Measurements from ENCODE around the gene HMGN1.

DNA sequence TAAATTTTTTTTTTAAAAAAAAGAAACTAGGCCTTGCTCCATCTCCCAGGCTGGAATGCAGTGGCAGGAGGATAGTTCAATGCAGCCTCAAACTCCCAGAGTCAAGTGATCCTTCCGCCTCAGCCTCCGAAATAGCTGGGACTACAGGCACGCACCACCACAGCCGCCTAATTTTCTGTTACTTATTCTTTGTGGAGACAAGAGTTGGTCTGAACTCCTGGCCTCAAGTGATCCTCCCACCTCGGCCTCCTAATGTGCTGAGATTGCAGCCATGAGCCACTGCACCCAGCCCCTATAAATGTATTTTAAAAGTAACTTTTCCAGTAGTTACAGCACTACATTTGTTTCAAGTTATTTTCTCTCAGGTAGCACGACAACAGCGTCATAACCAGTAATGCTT, 37.7 kb downstream of the HMGN1 start:
- TF ChIP-seq, protein P1, sequence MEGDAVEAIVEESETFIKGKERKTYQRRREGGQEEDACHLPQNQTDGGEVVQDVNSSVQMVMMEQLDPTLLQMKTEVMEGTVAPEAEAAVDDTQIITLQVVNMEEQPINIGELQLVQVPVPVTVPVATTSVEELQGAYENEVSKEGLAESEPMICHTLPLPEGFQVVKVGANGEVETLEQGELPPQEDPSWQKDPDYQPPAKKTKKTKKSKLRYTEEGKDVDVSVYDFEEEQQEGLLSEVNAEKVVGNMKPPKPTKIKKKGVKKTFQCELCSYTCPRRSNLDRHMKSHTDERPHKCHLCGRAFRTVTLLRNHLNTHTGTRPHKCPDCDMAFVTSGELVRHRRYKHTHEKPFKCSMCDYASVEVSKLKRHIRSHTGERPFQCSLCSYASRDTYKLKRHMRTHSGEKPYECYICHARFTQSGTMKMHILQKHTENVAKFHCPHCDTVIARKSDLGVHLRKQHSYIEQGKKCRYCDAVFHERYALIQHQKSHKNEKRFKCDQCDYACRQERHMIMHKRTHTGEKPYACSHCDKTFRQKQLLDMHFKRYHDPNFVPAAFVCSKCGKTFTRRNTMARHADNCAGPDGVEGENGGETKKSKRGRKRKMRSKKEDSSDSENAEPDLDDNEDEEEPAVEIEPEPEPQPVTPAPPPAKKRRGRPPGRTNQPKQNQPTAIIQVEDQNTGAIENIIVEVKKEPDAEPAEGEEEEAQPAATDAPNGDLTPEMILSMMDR (IDR thresholded peaks at IDR 0.05; ENCODE audit: poor library complexity, severe bottlenecking) = no peak
- TF ChIP-seq EZH2 (IDR thresholded peaks at IDR 0.05; ENCODE audit: borderline replicate concordance, insufficient read depth, low read length, poor library complexity, severe bottlenecking) (no peak), TAF1 (IDR thresholded peaks at IDR 0.05; ENCODE audit: low read depth) (no peak), POLR2AphosphoS5 (IDR thresholded peaks at IDR 0.05) (no peak), EP300 (conservative IDR thresholded peaks at IDR 0.05; ENCODE audit: poor library complexity, severe bottlenecking) (no peak), MXI1 (conservative IDR thresholded peaks at IDR 0.05; ENCODE audit: poor library complexity, severe bottlenecking) (no peak)

All from neural cell (in vitro differentiated cells).